Measurements from ENCODE around the gene AFG1L. TPM values are rescaled to one million over a fixed set of nuclear protein-coding genes. Genes with fewer than 3 reads are reported as not detected.

The AFG1L gene
- total RNA-seq, 1 experiment from 2014 or later: 7.1 TPM

DNA sequence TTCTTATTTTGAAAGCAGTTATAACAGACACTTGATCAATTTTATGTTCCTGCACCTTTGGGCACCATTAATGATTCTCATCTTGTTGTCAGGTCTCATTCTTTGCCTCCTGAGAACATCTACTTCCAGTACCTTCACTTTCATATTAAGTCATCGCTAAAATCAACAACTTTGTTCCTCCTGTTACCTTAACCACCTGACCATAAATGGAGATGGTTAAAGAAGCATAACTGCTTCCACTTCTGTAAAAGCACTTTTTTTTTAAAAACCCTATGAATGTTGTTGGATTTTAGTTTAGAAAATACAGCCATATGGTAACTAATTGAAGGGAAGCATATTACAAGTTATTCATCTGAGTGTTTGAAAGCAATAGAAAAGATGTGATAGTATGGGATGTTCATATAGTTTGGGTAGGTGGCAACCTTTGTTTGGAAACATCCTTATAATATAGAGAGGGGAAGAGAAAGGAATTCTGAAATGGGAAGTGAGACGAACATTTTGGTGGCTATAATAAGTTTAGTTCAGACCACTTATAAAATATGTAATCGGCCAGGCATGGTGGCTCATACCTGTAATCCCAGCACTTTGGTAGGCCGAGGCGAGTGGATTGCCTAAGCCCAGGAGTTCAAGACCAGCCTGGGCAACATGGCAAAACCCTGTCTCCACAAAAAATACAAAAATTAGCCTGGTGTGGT is 53.9 kb downstream of the AFG1L start:
- no peak overlapping the region for H3K4me3 Mint-ChIP-seq (ENCODE audit: low read depth, unreplicated experiment)
- H3K36me3 Mint-ChIP-seq (ENCODE audit: insufficient read depth, unreplicated experiment): no peaks in the 10 kb centered on the region
- TF ChIP-seq, protein P1, sequence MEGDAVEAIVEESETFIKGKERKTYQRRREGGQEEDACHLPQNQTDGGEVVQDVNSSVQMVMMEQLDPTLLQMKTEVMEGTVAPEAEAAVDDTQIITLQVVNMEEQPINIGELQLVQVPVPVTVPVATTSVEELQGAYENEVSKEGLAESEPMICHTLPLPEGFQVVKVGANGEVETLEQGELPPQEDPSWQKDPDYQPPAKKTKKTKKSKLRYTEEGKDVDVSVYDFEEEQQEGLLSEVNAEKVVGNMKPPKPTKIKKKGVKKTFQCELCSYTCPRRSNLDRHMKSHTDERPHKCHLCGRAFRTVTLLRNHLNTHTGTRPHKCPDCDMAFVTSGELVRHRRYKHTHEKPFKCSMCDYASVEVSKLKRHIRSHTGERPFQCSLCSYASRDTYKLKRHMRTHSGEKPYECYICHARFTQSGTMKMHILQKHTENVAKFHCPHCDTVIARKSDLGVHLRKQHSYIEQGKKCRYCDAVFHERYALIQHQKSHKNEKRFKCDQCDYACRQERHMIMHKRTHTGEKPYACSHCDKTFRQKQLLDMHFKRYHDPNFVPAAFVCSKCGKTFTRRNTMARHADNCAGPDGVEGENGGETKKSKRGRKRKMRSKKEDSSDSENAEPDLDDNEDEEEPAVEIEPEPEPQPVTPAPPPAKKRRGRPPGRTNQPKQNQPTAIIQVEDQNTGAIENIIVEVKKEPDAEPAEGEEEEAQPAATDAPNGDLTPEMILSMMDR (IDR thresholded peaks at IDR 0.05; ENCODE audit: unreplicated experiment): no peak
- H3K4me1 Mint-ChIP-seq (ENCODE audit: low read depth, unreplicated experiment): no peaks in the 10 kb centered on the region
- CTCF ChIA-PET: interaction anchor here (1.1 kb wide), 1 partner anchor 11 kb away, joined by 3 read pairs; no protein-coding TSS in a partner anchor
- intact Hi-C loops (cut with micrococcal nuclease; ENCODE audit: unreplicated experiment): no loop called here
- no peak overlapping the region for H3K27ac Mint-ChIP-seq (ENCODE audit: unreplicated experiment)
- no TSS peak for BruUV-seq (replicated peaks)
- H3K9me3 Mint-ChIP-seq (ENCODE audit: low read depth, unreplicated experiment): no peaks in the 10 kb centered on the region
- no peaks in the 10 kb centered on the region for H3K27me3 Mint-ChIP-seq (ENCODE audit: unreplicated experiment)
- DNase-seq: no peak

DNA sequence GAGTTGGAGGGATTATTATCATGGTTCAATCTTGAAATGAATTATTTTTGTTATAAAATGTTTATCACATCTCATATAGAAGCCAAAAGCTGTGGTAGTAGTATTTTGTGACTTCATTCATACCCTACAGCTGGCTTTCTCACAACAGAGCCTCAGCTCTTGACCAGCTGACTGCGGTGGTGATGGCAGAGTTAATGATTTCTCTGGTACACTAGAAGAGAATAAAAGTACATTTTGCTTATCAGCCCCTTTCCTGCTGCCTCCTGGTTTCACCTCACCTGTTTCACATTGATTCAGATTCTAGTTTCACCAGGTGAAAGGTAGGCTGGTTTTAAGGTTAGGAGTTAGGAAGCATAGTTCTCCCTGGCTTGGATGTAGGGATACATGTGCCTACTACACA is 55.7 kb downstream of the AFG1L start:
- no peaks in the 10 kb centered on the region for H3K9me3 Mint-ChIP-seq (ENCODE audit: low read depth, unreplicated experiment)
- DNase-seq: peak; percentile 28
- no peaks in the 10 kb centered on the region for H3K27me3 Mint-ChIP-seq (ENCODE audit: unreplicated experiment)
- intact Hi-C loops (cut with micrococcal nuclease; ENCODE audit: unreplicated experiment): no loop called here
- no peak overlapping the region for H3K27ac Mint-ChIP-seq (ENCODE audit: unreplicated experiment)
- TF ChIP-seq, protein P1 (IDR thresholded peaks at IDR 0.05; ENCODE audit: unreplicated experiment): no peak
- CTCF ChIA-PET: interaction anchor here (0.6 kb wide), 1 partner anchor 11 kb away, joined by 3 read pairs; no protein-coding TSS in a partner anchor
- H3K4me1 Mint-ChIP-seq (ENCODE audit: low read depth, unreplicated experiment): no peaks in the 10 kb centered on the region
- no peaks in the 10 kb centered on the region for H3K36me3 Mint-ChIP-seq (ENCODE audit: insufficient read depth, unreplicated experiment)
- no TSS peak for BruUV-seq (replicated peaks)
- no peak overlapping the region for H3K4me3 Mint-ChIP-seq (ENCODE audit: low read depth, unreplicated experiment)

DNA sequence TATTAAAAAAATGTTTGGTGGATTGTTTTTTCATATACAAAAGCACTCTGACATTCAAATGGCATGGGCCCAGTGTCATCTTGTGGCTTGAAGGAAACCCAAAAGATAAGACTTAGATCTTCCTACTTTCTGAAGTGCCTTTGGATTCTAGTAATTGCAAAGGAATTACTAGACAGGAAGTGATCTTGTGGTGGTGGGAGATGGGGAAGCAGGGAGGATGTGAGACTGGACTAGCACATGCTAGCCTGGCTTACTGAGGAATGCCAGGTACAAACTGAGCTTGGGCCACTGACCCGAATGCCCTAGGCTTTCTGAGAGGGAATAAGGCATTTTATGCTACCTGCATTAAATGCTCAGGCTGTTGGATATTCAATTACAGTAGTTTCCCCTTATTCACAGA is 59.0 kb downstream of the AFG1L start:
- Mint-ChIP-seq H3K36me3 (ENCODE audit: insufficient read depth, unreplicated experiment) (no peaks in the 10 kb centered on the region), H3K9me3 (ENCODE audit: low read depth, unreplicated experiment) (no peaks in the 10 kb centered on the region), H3K4me3 (ENCODE audit: low read depth, unreplicated experiment) (no peak overlapping the region), H3K27me3 (ENCODE audit: unreplicated experiment) (no peaks in the 10 kb centered on the region), H3K4me1 (ENCODE audit: low read depth, unreplicated experiment) (no peaks in the 10 kb centered on the region), H3K27ac (ENCODE audit: unreplicated experiment) (no peak overlapping the region)
- TF ChIP-seq, protein P1 (IDR thresholded peaks at IDR 0.05; ENCODE audit: unreplicated experiment): no peak
- intact Hi-C loops (cut with micrococcal nuclease; ENCODE audit: unreplicated experiment): no loop called here
- BruUV-seq (replicated peaks): no TSS peak
- CTCF ChIA-PET: no interaction called here
- DNase-seq: no peak

DNA sequence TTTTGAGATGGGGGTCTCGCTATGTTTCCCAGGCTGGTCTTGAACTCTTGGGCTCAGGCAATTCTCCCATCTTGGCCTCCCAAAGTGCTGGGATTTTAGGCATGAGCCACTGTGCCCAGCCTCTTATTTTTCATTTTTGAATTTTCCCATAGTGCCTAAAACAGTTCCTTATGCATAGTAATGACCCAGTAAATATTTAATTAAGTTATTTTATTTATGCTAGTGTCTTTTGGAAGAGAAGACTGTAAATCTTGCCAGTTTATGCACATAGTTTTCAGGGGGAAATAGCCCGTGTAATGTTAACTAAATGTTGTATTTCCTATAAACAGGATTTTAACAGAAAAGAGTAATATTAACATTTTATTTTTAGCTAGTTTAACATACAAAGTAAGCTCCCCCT is 60.3 kb downstream of the AFG1L start:
- Mint-ChIP-seq H3K27ac (ENCODE audit: unreplicated experiment) (no peak overlapping the region), H3K4me1 (ENCODE audit: low read depth, unreplicated experiment) (no peaks in the 10 kb centered on the region), H3K36me3 (ENCODE audit: insufficient read depth, unreplicated experiment) (no peaks in the 10 kb centered on the region), H3K9me3 (ENCODE audit: low read depth, unreplicated experiment) (no peaks in the 10 kb centered on the region), H3K27me3 (ENCODE audit: unreplicated experiment) (no peaks in the 10 kb centered on the region), H3K4me3 (ENCODE audit: low read depth, unreplicated experiment) (no peak overlapping the region)
- intact Hi-C loops (cut with micrococcal nuclease; ENCODE audit: unreplicated experiment): no loop called here
- no TSS peak for BruUV-seq (replicated peaks)
- TF ChIP-seq, protein P1 (IDR thresholded peaks at IDR 0.05; ENCODE audit: unreplicated experiment): no peak
- DNase-seq: no peak
- CTCF ChIA-PET: no interaction called here

Data from Calu3 (cell line).